ENCODE results near the gene RDM1.

DNA sequence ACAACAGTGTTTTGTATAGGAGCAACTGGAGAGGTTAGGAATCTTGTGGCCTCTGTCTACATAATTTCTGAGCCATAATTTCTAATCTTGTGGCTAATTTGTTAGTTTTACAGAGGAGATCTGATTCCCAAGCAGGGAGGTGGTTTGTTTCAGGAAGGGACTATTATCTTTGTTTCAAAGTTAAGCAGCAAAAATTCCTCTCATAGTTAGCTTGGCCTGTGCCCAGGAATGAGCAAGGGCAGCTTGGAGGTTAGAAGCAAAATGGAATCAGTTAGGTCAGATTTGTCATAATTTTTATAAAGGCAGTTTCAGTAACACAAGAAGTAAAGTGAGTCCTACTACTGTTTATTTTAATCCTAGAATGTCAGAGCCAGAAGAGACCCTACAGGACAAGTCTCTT lies 2.0 kb upstream of the RDM1 start:
- TF ChIP-seq ZNF302 (CRISPR knock-in tag; IDR thresholded peaks at IDR 0.05), result no peak
- TF ChIP-seq, protein P1, sequence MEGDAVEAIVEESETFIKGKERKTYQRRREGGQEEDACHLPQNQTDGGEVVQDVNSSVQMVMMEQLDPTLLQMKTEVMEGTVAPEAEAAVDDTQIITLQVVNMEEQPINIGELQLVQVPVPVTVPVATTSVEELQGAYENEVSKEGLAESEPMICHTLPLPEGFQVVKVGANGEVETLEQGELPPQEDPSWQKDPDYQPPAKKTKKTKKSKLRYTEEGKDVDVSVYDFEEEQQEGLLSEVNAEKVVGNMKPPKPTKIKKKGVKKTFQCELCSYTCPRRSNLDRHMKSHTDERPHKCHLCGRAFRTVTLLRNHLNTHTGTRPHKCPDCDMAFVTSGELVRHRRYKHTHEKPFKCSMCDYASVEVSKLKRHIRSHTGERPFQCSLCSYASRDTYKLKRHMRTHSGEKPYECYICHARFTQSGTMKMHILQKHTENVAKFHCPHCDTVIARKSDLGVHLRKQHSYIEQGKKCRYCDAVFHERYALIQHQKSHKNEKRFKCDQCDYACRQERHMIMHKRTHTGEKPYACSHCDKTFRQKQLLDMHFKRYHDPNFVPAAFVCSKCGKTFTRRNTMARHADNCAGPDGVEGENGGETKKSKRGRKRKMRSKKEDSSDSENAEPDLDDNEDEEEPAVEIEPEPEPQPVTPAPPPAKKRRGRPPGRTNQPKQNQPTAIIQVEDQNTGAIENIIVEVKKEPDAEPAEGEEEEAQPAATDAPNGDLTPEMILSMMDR (IDR thresholded peaks at IDR 0.05), result no peak
- no peak for TF ChIP-seq EP300 (IDR thresholded peaks at IDR 0.05)
- TF ChIP-seq TFCP2L1 (CRISPR knock-in tag; IDR thresholded peaks at IDR 0.05), result no peak
- TF ChIP-seq HDAC2 (IDR thresholded peaks at IDR 0.05), result no peak
- TF ChIP-seq NFE2L2 (conservative IDR thresholded peaks at IDR 0.05; ENCODE audit: low read length), result no peak
- no peak for TF ChIP-seq CEBPB (IDR thresholded peaks at IDR 0.05)
- TF ChIP-seq RAD21 (conservative IDR thresholded peaks at IDR 0.05 in 1 of 2, IDR thresholded peaks at IDR 0.05 in 1 of 2), result no peak
- TF ChIP-seq, protein P2, sequence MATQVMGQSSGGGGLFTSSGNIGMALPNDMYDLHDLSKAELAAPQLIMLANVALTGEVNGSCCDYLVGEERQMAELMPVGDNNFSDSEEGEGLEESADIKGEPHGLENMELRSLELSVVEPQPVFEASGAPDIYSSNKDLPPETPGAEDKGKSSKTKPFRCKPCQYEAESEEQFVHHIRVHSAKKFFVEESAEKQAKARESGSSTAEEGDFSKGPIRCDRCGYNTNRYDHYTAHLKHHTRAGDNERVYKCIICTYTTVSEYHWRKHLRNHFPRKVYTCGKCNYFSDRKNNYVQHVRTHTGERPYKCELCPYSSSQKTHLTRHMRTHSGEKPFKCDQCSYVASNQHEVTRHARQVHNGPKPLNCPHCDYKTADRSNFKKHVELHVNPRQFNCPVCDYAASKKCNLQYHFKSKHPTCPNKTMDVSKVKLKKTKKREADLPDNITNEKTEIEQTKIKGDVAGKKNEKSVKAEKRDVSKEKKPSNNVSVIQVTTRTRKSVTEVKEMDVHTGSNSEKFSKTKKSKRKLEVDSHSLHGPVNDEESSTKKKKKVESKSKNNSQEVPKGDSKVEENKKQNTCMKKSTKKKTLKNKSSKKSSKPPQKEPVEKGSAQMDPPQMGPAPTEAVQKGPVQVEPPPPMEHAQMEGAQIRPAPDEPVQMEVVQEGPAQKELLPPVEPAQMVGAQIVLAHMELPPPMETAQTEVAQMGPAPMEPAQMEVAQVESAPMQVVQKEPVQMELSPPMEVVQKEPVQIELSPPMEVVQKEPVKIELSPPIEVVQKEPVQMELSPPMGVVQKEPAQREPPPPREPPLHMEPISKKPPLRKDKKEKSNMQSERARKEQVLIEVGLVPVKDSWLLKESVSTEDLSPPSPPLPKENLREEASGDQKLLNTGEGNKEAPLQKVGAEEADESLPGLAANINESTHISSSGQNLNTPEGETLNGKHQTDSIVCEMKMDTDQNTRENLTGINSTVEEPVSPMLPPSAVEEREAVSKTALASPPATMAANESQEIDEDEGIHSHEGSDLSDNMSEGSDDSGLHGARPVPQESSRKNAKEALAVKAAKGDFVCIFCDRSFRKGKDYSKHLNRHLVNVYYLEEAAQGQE (IDR thresholded peaks at IDR 0.05), result no peak
- no peak for TF ChIP-seq CHD2 (IDR thresholded peaks at IDR 0.05; ENCODE audit: low read length, partially characterized antibody)
- TF ChIP-seq POLR2A (IDR thresholded peaks at IDR 0.05; ENCODE audit: low read length), result no peak

Data from A549 (cell line).